ENCODE results near the gene IRX5.
A peak's percentile ranks its signal among the peaks of the same experiment; 100 is the strongest.

The IRX5 gene

GRCh38 chr16:54930005-54930868 lies at the start of gene IRX5:
Gene IRX5, plus strand, starts transcription at chr16:54930865. Its CDS starts 334 bp downstream, at chr16:54931199.
- Histone ChIP-seq H3K36me3 (ENCODE audit: insufficient read depth, insufficient read length, low read length) (no peaks in the 10 kb centered on the region), H3K4me3 (ENCODE audit: insufficient read length, low read depth) (peak within 1 kb of the TSS; percentile 80), H3K4me1 (ENCODE audit: insufficient read depth, insufficient read length) (peaks cover 16% of the 10 kb centered on the region), H3K9ac (ENCODE audit: insufficient read length, low read depth) (peak within 1 kb of the TSS; percentile 90), H3K9me3 (ENCODE audit: insufficient read depth, low read length) (no peaks in the 10 kb centered on the region), H3K27me3 (ENCODE audit: insufficient read depth, insufficient read length) (peaks cover 78% of the 10 kb centered on the region)
- DNase-seq (ENCODE audit: low read depth, low spot score): peak; percentile 86
- TF ChIP-seq ZNF274 (IDR thresholded peaks at IDR 0.05; ENCODE audit: low read depth, low read length) (no peak), SUZ12 (IDR thresholded peaks at IDR 0.05; ENCODE audit: extremely low read depth, insufficient read depth, insufficient read length) (no peak), YY1 (IDR thresholded peaks at IDR 0.05; ENCODE audit: insufficient read depth, insufficient read length) (no peak)

GRCh38 chr16:54882556-54882955 lies 48.1 kb upstream of the IRX5 start:
- Histone ChIP-seq H3K4me1 (ENCODE audit: insufficient read depth, insufficient read length) (no peaks in the 10 kb centered on the region), H3K9me3 (ENCODE audit: insufficient read depth, low read length) (0 out of 2 replicates have a peak, but pooled peaks cover 4% of the 10 kb centered on the region), H3K9ac (ENCODE audit: insufficient read length, low read depth) (no peak overlapping the region), H3K36me3 (ENCODE audit: insufficient read depth, insufficient read length, low read length) (no peaks in the 10 kb centered on the region), H3K4me3 (ENCODE audit: insufficient read length, low read depth) (no peak overlapping the region), H3K27me3 (ENCODE audit: insufficient read depth, insufficient read length) (no peaks in the 10 kb centered on the region)
- DNase-seq (ENCODE audit: low read depth, low spot score): no peak
- TF ChIP-seq ZNF274 (IDR thresholded peaks at IDR 0.05; ENCODE audit: low read depth, low read length) (no peak), SUZ12 (IDR thresholded peaks at IDR 0.05; ENCODE audit: extremely low read depth, insufficient read depth, insufficient read length) (no peak), YY1 (IDR thresholded peaks at IDR 0.05; ENCODE audit: insufficient read depth, insufficient read length) (no peak)

GRCh38 chr16:54883358-54883757 lies 47.3 kb upstream of the IRX5 start:
- Histone ChIP-seq H3K9me3 (ENCODE audit: insufficient read depth, low read length) (0 out of 2 replicates have a peak, but pooled peaks cover 4% of the 10 kb centered on the region), H3K9ac (ENCODE audit: insufficient read length, low read depth) (no peak overlapping the region), H3K27me3 (ENCODE audit: insufficient read depth, insufficient read length) (no peaks in the 10 kb centered on the region), H3K4me3 (ENCODE audit: insufficient read length, low read depth) (no peak overlapping the region), H3K4me1 (ENCODE audit: insufficient read depth, insufficient read length) (no peaks in the 10 kb centered on the region), H3K36me3 (ENCODE audit: insufficient read depth, insufficient read length, low read length) (no peaks in the 10 kb centered on the region)
- no peak for DNase-seq (ENCODE audit: low read depth, low spot score)
- TF ChIP-seq ZNF274 (IDR thresholded peaks at IDR 0.05; ENCODE audit: low read depth, low read length): no peak
- TF ChIP-seq YY1 (IDR thresholded peaks at IDR 0.05; ENCODE audit: insufficient read depth, insufficient read length): no peak
- TF ChIP-seq SUZ12 (IDR thresholded peaks at IDR 0.05; ENCODE audit: extremely low read depth, insufficient read depth, insufficient read length): no peak

- no peak for TF ChIP-seq ZNF274 (IDR thresholded peaks at IDR 0.05; ENCODE audit: low read depth, low read length)
- TF ChIP-seq YY1 (IDR thresholded peaks at IDR 0.05; ENCODE audit: insufficient read depth, insufficient read length): no peak
- TF ChIP-seq SUZ12 (IDR thresholded peaks at IDR 0.05; ENCODE audit: extremely low read depth, insufficient read depth, insufficient read length): no peak
- H3K4me1 ChIP-seq (ENCODE audit: insufficient read depth, insufficient read length): no peaks in the 10 kb centered on the region
- DNase-seq (ENCODE audit: low read depth, low spot score): no peak
- H3K9ac ChIP-seq (ENCODE audit: insufficient read length, low read depth): no peak overlapping the region
- no peaks in the 10 kb centered on the region for H3K36me3 ChIP-seq (ENCODE audit: insufficient read depth, insufficient read length, low read length)
- 0 out of 2 replicates have a peak, but pooled peaks cover 4% of the 10 kb centered on the region for H3K9me3 ChIP-seq (ENCODE audit: insufficient read depth, low read length)
- H3K27me3 ChIP-seq (ENCODE audit: insufficient read depth, insufficient read length): no peaks in the 10 kb centered on the region
- no peak overlapping the region for H3K4me3 ChIP-seq (ENCODE audit: insufficient read length, low read depth)
Measured at GRCh38 chr16:54886078-54886477, 44.6 kb upstream of the IRX5 start.

DNA sequence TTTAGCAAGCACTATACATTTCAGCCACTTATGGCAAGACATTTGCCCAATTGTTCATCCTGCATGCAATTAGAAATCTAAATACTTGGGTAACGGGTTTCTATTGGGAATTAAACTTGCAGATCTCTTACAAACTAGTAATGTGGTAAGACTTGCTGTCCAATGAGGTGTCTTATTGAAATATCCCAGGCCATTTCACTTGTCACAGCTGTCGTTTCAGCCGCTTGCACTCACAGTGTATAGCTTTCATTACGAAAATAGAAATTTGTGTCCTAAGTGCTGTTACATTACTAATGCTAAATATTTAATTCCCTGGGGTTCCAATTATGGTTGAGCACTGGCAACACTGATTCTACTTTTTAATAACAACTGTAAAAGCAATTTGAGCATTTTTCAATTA lies 40.3 kb upstream of the IRX5 start:
- TF ChIP-seq ZNF274 (IDR thresholded peaks at IDR 0.05; ENCODE audit: low read depth, low read length) (no peak), YY1 (IDR thresholded peaks at IDR 0.05; ENCODE audit: insufficient read depth, insufficient read length) (no peak), SUZ12 (IDR thresholded peaks at IDR 0.05; ENCODE audit: extremely low read depth, insufficient read depth, insufficient read length) (no peak)
- DNase-seq (ENCODE audit: low read depth, low spot score): no peak
- Histone ChIP-seq H3K9me3 (ENCODE audit: insufficient read depth, low read length) (0 out of 2 replicates have a peak, but pooled peaks cover 4% of the 10 kb centered on the region), H3K27me3 (ENCODE audit: insufficient read depth, insufficient read length) (no peaks in the 10 kb centered on the region), H3K36me3 (ENCODE audit: insufficient read depth, insufficient read length, low read length) (no peaks in the 10 kb centered on the region), H3K4me1 (ENCODE audit: insufficient read depth, insufficient read length) (no peaks in the 10 kb centered on the region), H3K9ac (ENCODE audit: insufficient read length, low read depth) (no peak overlapping the region), H3K4me3 (ENCODE audit: insufficient read length, low read depth) (no peak overlapping the region)

DNA sequence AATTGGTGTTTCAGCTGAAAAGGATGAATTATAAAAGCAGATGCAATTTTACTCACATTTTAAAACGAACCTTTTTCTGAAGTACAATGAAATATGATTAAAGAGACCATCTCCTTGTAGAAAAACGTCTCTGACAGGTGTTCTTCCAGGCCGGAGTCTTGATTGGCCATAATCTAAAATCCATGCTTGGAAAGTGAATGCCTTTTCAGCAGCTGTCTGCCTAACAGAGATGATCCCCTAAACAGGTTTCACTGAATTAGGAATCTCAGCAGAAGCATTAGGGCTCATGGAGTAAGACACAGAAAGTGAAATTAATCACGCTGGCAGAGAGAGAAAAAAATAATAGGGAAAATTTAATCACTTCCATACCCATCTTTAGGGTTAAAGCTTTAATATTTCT lies 39.3 kb upstream of the IRX5 start:
- H3K4me1 ChIP-seq (ENCODE audit: insufficient read depth, insufficient read length): no peaks in the 10 kb centered on the region
- H3K4me3 ChIP-seq (ENCODE audit: insufficient read length, low read depth): no peak overlapping the region
- TF ChIP-seq SUZ12 (IDR thresholded peaks at IDR 0.05; ENCODE audit: extremely low read depth, insufficient read depth, insufficient read length): no peak
- no peak for TF ChIP-seq ZNF274 (IDR thresholded peaks at IDR 0.05; ENCODE audit: low read depth, low read length)
- no peak for TF ChIP-seq YY1 (IDR thresholded peaks at IDR 0.05; ENCODE audit: insufficient read depth, insufficient read length)
- DNase-seq (ENCODE audit: low read depth, low spot score): no peak
- no peaks in the 10 kb centered on the region for H3K36me3 ChIP-seq (ENCODE audit: insufficient read depth, insufficient read length, low read length)
- H3K27me3 ChIP-seq (ENCODE audit: insufficient read depth, insufficient read length): no peaks in the 10 kb centered on the region
- H3K9me3 ChIP-seq (ENCODE audit: insufficient read depth, low read length): 0 out of 2 replicates have a peak, but pooled peaks cover 4% of the 10 kb centered on the region
- H3K9ac ChIP-seq (ENCODE audit: insufficient read length, low read depth): no peak overlapping the region

GRCh38 chr16:54892981-54893380 lies 37.7 kb upstream of the IRX5 start:
- no peak overlapping the region for H3K9ac ChIP-seq (ENCODE audit: insufficient read length, low read depth)
- no peaks in the 10 kb centered on the region for H3K4me1 ChIP-seq (ENCODE audit: insufficient read depth, insufficient read length)
- no peaks in the 10 kb centered on the region for H3K36me3 ChIP-seq (ENCODE audit: insufficient read depth, insufficient read length, low read length)
- no peak overlapping the region for H3K4me3 ChIP-seq (ENCODE audit: insufficient read length, low read depth)
- no peak for TF ChIP-seq YY1 (IDR thresholded peaks at IDR 0.05; ENCODE audit: insufficient read depth, insufficient read length)
- no peak for TF ChIP-seq ZNF274 (IDR thresholded peaks at IDR 0.05; ENCODE audit: low read depth, low read length)
- TF ChIP-seq SUZ12 (IDR thresholded peaks at IDR 0.05; ENCODE audit: extremely low read depth, insufficient read depth, insufficient read length): no peak
- no peak for DNase-seq (ENCODE audit: low read depth, low spot score)
- H3K9me3 ChIP-seq (ENCODE audit: insufficient read depth, low read length): no peaks in the 10 kb centered on the region
- H3K27me3 ChIP-seq (ENCODE audit: insufficient read depth, insufficient read length): no peaks in the 10 kb centered on the region
